CD4-positive, CD25-positive, alpha-beta regulatory T cell (primary cell): ENCODE results near the gene JSRP1. TPM values are rescaled to one million over a fixed set of nuclear protein-coding genes. Genes with fewer than 3 reads are reported as not detected.

ENCODE experiments used
- ATAC-seq, 2 donors: fragments of 150-1000 bp; cut with Tn5 transposase; one replicate each; pipeline ENCODE4 v1.10.0; 2021; ENCODE audit warnings: low read depth in 2 of 2, moderate number of reproducible peaks in 2 of 2, moderate library complexity in 1 of 2
- DNase-seq, 3 donors: peaks; one replicate each; pipeline versions ENCODE4 v3.0.0 to v3.0.0-alpha.2; 2012 to 2022; ENCODE audit warnings: mixed read lengths in 1 of 3
- H3K27ac ChIP-seq: one replicate; pipeline ENCODE4 v1.7.0; 2013; ENCODE audit warnings: mild to moderate bottlenecking, low read length; ENCODE audit not compliant: insufficient read depth, poor library complexity, severe bottlenecking
- H3K27me3 ChIP-seq: one replicate; pipeline ENCODE4 v1.7.0; 2013; ENCODE audit warnings: low read length; ENCODE audit not compliant: control insufficient read depth, insufficient read depth
- H3K36me3 ChIP-seq: one replicate; pipeline ENCODE4 v1.7.0; 2013; ENCODE audit warnings: mild to moderate bottlenecking, low read length, moderate library complexity; ENCODE audit not compliant: control insufficient read depth, insufficient read depth
- H3K4me1 ChIP-seq: 2 replicates; pipeline ENCODE4 v1.7.0; 2013; ENCODE audit warnings: mild to moderate bottlenecking, low read length; ENCODE audit not compliant: insufficient read depth, control insufficient read depth, poor library complexity, severe bottlenecking
- H3K4me3 ChIP-seq: one replicate; pipeline ENCODE4 v1.7.0; 2013; ENCODE audit warnings: low read depth, mild to moderate bottlenecking, low read length, moderate library complexity
- H3K9me3 ChIP-seq, 2 experiments: 1 replicate in 1 of 2; 2 replicates in 1 of 2; pipeline ENCODE4 v1.7.0; 2013; ENCODE audit warnings: low read length in 2 of 2, mild to moderate bottlenecking in 1 of 2, moderate library complexity in 1 of 2; ENCODE audit not compliant: control insufficient read depth in 2 of 2
- H3K27ac Mint-ChIP-seq, 3 donors: one replicate each; pipeline ENCODE4 v1.8.0; 2020 to 2022; ENCODE audit warnings: mild to moderate bottlenecking in 3 of 3, mixed read lengths in 3 of 3, moderate library complexity in 2 of 3
- H3K27me3 Mint-ChIP-seq: one replicate; pipeline ENCODE4 v1.8.0; 2022; ENCODE audit warnings: mild to moderate bottlenecking, mixed read lengths
- H3K36me3 Mint-ChIP-seq: one replicate; pipeline ENCODE4 v1.8.0; 2020; ENCODE audit warnings: mixed read lengths
- H3K4me1 Mint-ChIP-seq, 4 donors: one replicate each; pipeline ENCODE4 v1.8.0; 2020 to 2022; ENCODE audit warnings: mixed read lengths in 4 of 4, mild to moderate bottlenecking in 1 of 4
- H3K4me3 Mint-ChIP-seq, 4 donors: one replicate each; pipeline ENCODE4 v1.8.0; 2020 to 2022; ENCODE audit warnings: mild to moderate bottlenecking in 4 of 4, mixed read lengths in 4 of 4, moderate library complexity in 3 of 4
- H3K9me3 Mint-ChIP-seq, 7 donors: one replicate each; pipeline ENCODE4 v1.8.0; 2020 to 2022; ENCODE audit warnings: mixed read lengths in 7 of 7, mild to moderate bottlenecking in 3 of 7, moderate library complexity in 2 of 7
- polyA plus RNA-seq, 4 donors: library from polyadenylated mRNA; unstranded; fragments of 300-500 nt; fragmentation: Illumina TruSeq; gene quantifications; one replicate each; pipeline ENCODE4 v1.2.3, GENCODE V29; 2021
- total RNA-seq: library from RNA; stranded (reverse); gene quantifications from one replicate; pipeline ENCODE4 v1.2.3, GENCODE V29; 2022

The JSRP1 gene
- total and polyA plus RNA-seq, 5 donors from 2014 or later, result 0.89 to 2.4 (median 1.6) TPM

- Mint-ChIP-seq H3K9me3 (no peaks in the 10 kb centered on the region), H3K27me3 (peaks cover 13% of the 10 kb centered on the region), H3K4me1 (peaks cover 15 to 69% (median 48%) of the 10 kb centered on the region in 4 donors), H3K4me3 (peak overlapping the region; percentile 92 to 100 (median 96)), H3K27ac (peak overlapping the region; percentile 96 to 99 (median 98)), H3K36me3 (peaks cover 16% of the 10 kb centered on the region)
- ATAC-seq (no peak), DNase-seq (peak in 2 of 3 donors; percentile 38 to 76)
- H3K4me1 ChIP-seq, result peaks cover 72% of the 10 kb centered on the region
- H3K9me3 ChIP-seq, result no peaks in the 10 kb centered on the region
- peaks cover 26% of the 10 kb centered on the region for H3K36me3 ChIP-seq
- H3K27me3 ChIP-seq, result no peaks in the 10 kb centered on the region
- peak overlapping the region; percentile 84 for H3K4me3 ChIP-seq
- H3K27ac ChIP-seq, result peak overlapping the region; percentile 99
Measured at GRCh38 chr19:2239771-2240770, 16.1 kb downstream of the JSRP1 start.

GRCh38 chr19:2239173-2239572 is 17.0 kb downstream of the JSRP1 start:
- Histone ChIP-seq H3K27ac (peak overlapping the region; percentile 99), H3K27me3 (no peaks in the 10 kb centered on the region), H3K4me3 (peak overlapping the region; percentile 84), H3K36me3 (peaks cover 17% of the 10 kb centered on the region), H3K9me3 (no peaks in the 10 kb centered on the region), H3K4me1 (peaks cover 77% of the 10 kb centered on the region)
- ATAC-seq (no peak), DNase-seq (no peak)
- peak overlapping the region; percentile 96 to 99 (median 98) for H3K27ac Mint-ChIP-seq
- H3K9me3 Mint-ChIP-seq, result no peaks in the 10 kb centered on the region
- H3K27me3 Mint-ChIP-seq, result peaks cover 13% of the 10 kb centered on the region
- peak overlapping the region; percentile 92 to 100 (median 96) for H3K4me3 Mint-ChIP-seq
- H3K36me3 Mint-ChIP-seq, result peaks cover 16% of the 10 kb centered on the region
- peaks cover 15 to 78% (median 53%) of the 10 kb centered on the region in 4 donors for H3K4me1 Mint-ChIP-seq

- Mint-ChIP-seq H3K36me3 (peaks cover 16% of the 10 kb centered on the region), H3K27ac (peak overlapping the region; percentile 96 to 99 (median 98)), H3K4me1 (peaks cover 15 to 79% (median 55%) of the 10 kb centered on the region in 4 donors), H3K27me3 (peaks cover 13% of the 10 kb centered on the region), H3K9me3 (no peaks in the 10 kb centered on the region), H3K4me3 (peak overlapping the region; percentile 92 to 100 (median 96))
- Histone ChIP-seq H3K9me3 (no peaks in the 10 kb centered on the region), H3K27me3 (no peaks in the 10 kb centered on the region), H3K27ac (peak overlapping the region; percentile 99), H3K36me3 (peaks cover 8% of the 10 kb centered on the region), H3K4me1 (peaks cover 79% of the 10 kb centered on the region), H3K4me3 (peak overlapping the region; percentile 75)
- ATAC-seq (no peak), DNase-seq (no peak)
Measured at GRCh38 chr19:2237869-2238153, 18.4 kb downstream of the JSRP1 start.

GRCh38 chr19:2237051-2237868 is 19.0 kb downstream of the JSRP1 start:
- peaks cover 16% of the 10 kb centered on the region for H3K36me3 Mint-ChIP-seq
- H3K4me3 Mint-ChIP-seq, result peak overlapping the region; percentile 92 to 100 (median 96)
- Histone ChIP-seq H3K4me1 (peaks cover 74% of the 10 kb centered on the region), H3K4me3 (peak overlapping the region; percentile 75), H3K9me3 (no peaks in the 10 kb centered on the region), H3K27ac (peak overlapping the region; percentile 99), H3K36me3 (peaks cover 3% of the 10 kb centered on the region), H3K27me3 (no peaks in the 10 kb centered on the region)
- no peak for DNase-seq
- peak overlapping the region; percentile 96 to 99 (median 98) for H3K27ac Mint-ChIP-seq
- peaks cover 15 to 78% (median 51%) of the 10 kb centered on the region in 4 donors for H3K4me1 Mint-ChIP-seq
- no peak for ATAC-seq
- no peaks in the 10 kb centered on the region for H3K9me3 Mint-ChIP-seq
- peaks cover 13% of the 10 kb centered on the region for H3K27me3 Mint-ChIP-seq

- Mint-ChIP-seq H3K36me3 (peaks cover 16% of the 10 kb centered on the region), H3K4me3 (peak within 1 kb of the TSS; percentile 92 to 100 (median 98)), H3K27me3 (peaks cover 13% of the 10 kb centered on the region), H3K9me3 (no peaks in the 10 kb centered on the region), H3K4me1 (peaks cover 15 to 71% (median 47%) of the 10 kb centered on the region in 4 donors), H3K27ac (peak within 1 kb of the TSS; percentile 99 to 100 (median 99))
- H3K27ac ChIP-seq, result peak within 1 kb of the TSS; percentile 99
- no peaks in the 10 kb centered on the region for H3K27me3 ChIP-seq
- no peaks in the 10 kb centered on the region for H3K9me3 ChIP-seq
- ATAC-seq (peak; percentile 76 to 83), DNase-seq (peak; percentile 96 to 100 (median 98))
- peaks cover 68% of the 10 kb centered on the region for H3K4me1 ChIP-seq
- peak within 1 kb of the TSS; percentile 75 for H3K4me3 ChIP-seq
- H3K36me3 ChIP-seq, result no peaks in the 10 kb centered on the region
Measured at GRCh38 chr19:2236314-2237050, 19.7 kb downstream of the JSRP1 start, which contains the start of the genes PLEKHJ1 and SF3A2. Gene PLEKHJ1, minus strand, starts transcription at chr19:2236329. Its CDS starts 81 bp downstream, at chr19:2236248. Gene SF3A2, plus strand, starts transcription at chr19:2236824. Its CDS starts 6,595 bp downstream, at chr19:2243419.

- ATAC-seq (no peak), DNase-seq (no peak)
- Mint-ChIP-seq H3K27ac (peak overlapping the region in 2 of 3 donors; percentile 99), H3K4me1 (peaks cover 15 to 66% (median 45%) of the 10 kb centered on the region in 4 donors), H3K4me3 (peak overlapping the region; percentile 92 to 100 (median 98)), H3K36me3 (peaks cover 16% of the 10 kb centered on the region), H3K9me3 (no peaks in the 10 kb centered on the region), H3K27me3 (peaks cover 13% of the 10 kb centered on the region)
- Histone ChIP-seq H3K9me3 (no peaks in the 10 kb centered on the region), H3K36me3 (no peaks in the 10 kb centered on the region), H3K27me3 (no peaks in the 10 kb centered on the region), H3K4me1 (peaks cover 63% of the 10 kb centered on the region), H3K4me3 (no peak overlapping the region), H3K27ac (peak overlapping the region; percentile 99)
Measured at GRCh38 chr19:2236064-2236313, 20.2 kb downstream of the JSRP1 start.
